HG02943 (cell line): ENCODE results near the gene ABHD2.
"Not testable (repeated sequence)": the region's sequence is repeated elsewhere in the genome, so short reads cannot be mapped to it uniquely, and the experiment has no call there.

ENCODE experiments used
- ATAC-seq: cut with Tn5 transposase; IDR thresholded peaks from one replicate; pipeline ENCODE4 v1.9.1; 2021; ENCODE audit warnings: mild to moderate bottlenecking, low read depth, moderate library complexity; ENCODE audit not compliant: unreplicated experiment

Gene ABHD2

GRCh38 chr15:89211678-89212170 lies 123.5 kb downstream of the ABHD2 start:
- no peak for ATAC-seq

- ATAC-seq = no peak
These were observed 127.4 kb downstream of the ABHD2 start for GRCh38 chr15:89215627-89216026.

- ATAC-seq = no peak
These were observed 128.8 kb downstream of the ABHD2 start for GRCh38 chr15:89217031-89217430.

GRCh38 chr15:89217686-89218376 lies 129.6 kb downstream of the ABHD2 start:
- ATAC-seq = no peak

GRCh38 chr15:89218531-89218930 lies 130.3 kb downstream of the ABHD2 start:
- ATAC-seq = no peak

GRCh38 chr15:89221543-89221942 lies 133.3 kb downstream of the ABHD2 start, which contains the start of gene RLBP1:
TSS of gene RLBP1 (minus strand) at chr15:89221579. CDS start at chr15:89218975, 2,604 bp downstream.
- ATAC-seq = no peak

GRCh38 chr15:89225588-89225987 lies 137.3 kb downstream of the ABHD2 start:
- ATAC-seq = no peak

GRCh38 chr15:89226359-89227221 lies 138.3 kb downstream of the ABHD2 start:
- ATAC-seq = no peak

GRCh38 chr15:89227425-89227824 lies 139.2 kb downstream of the ABHD2 start:
- ATAC-seq = no peak

- ATAC-seq = no peak
These were observed 142.0 kb downstream of the ABHD2 start for GRCh38 chr15:89230277-89230676.

- ATAC-seq = no peak
These were observed 143.6 kb downstream of the ABHD2 start for GRCh38 chr15:89231832-89232231.

- not testable (repeated sequence) for ATAC-seq
These were observed 151.9 kb downstream of the ABHD2 start for GRCh38 chr15:89239883-89240810.

GRCh38 chr15:89243046-89243690 lies 154.9 kb downstream of the ABHD2 start:
- ATAC-seq = no peak

- ATAC-seq = peak; percentile 96
These were observed 155.7 kb downstream of the ABHD2 start, which contains the start of gene FANCI for GRCh38 chr15:89243691-89244573. TSS of gene FANCI (plus strand) at chr15:89243979. CDS start at chr15:89247648, 3,669 bp downstream.

GRCh38 chr15:89244574-89244903 lies 156.3 kb downstream of the ABHD2 start:
- no peak for ATAC-seq

GRCh38 chr15:89247446-89247845 lies 159.2 kb downstream of the ABHD2 start:
- no peak for ATAC-seq

GRCh38 chr15:89248584-89248983 lies 160.3 kb downstream of the ABHD2 start:
- no peak for ATAC-seq

- ATAC-seq = not testable (repeated sequence)
These were observed 161.9 kb downstream of the ABHD2 start for GRCh38 chr15:89250142-89250541.
